HG03457 (cell line): Measurements from ENCODE around the gene WIPF2.

Experiments used
- ATAC-seq: cut with Tn5 transposase; IDR thresholded peaks from one replicate; pipeline ENCODE4 v1.9.1; 2021; ENCODE audit warnings: moderate number of reproducible peaks; ENCODE audit not compliant: unreplicated experiment

Gene WIPF2, protein sequence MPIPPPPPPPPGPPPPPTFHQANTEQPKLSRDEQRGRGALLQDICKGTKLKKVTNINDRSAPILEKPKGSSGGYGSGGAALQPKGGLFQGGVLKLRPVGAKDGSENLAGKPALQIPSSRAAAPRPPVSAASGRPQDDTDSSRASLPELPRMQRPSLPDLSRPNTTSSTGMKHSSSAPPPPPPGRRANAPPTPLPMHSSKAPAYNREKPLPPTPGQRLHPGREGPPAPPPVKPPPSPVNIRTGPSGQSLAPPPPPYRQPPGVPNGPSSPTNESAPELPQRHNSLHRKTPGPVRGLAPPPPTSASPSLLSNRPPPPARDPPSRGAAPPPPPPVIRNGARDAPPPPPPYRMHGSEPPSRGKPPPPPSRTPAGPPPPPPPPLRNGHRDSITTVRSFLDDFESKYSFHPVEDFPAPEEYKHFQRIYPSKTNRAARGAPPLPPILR

DNA sequence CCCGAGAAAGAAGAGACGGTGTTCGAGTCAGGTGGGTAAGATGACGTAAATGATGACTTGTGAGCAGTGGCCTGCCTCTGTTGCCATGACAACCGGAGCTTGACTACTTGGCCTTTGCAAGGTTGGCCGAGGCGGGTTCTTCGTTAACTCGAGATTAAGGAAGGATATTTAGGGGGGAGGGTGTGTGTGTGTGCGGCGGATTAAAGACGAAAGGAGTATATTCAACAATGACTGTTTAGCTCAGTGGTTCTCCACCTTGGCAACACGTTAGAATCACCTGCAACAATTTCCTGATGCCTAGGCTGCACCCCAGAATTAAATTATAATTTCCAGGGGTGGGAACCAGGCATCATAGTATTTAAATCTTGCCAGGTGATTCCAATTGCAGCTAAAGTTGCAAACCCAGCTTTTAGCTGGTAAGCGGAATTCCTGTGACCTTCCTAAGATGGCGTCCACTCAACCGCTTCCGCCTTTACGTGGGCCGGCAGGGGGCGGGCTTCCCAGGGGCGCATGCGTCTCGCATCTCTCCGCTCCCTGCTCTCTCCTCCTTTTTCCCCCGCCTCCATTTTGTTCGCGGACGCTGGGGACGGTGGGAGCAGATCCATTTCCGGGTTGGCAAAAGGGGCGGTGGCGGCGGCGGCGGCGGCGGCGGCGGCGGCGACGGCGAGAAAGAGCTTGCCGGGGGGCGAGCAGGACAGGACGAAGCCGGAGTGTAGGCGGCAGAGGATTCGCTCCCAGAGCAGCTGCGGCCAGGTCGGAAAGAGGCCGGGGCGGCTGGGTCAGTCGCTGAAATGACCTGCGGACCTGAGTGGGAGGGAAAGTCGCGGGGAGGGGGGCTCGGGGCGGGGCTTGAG lies at the start of gene WIPF2:
Gene WIPF2 (plus strand): TSS at position 565 of the 854 bp plus-strand sequence. CDS start 37,156 bp downstream, outside the sequence.
- peak; percentile 64 for ATAC-seq

DNA sequence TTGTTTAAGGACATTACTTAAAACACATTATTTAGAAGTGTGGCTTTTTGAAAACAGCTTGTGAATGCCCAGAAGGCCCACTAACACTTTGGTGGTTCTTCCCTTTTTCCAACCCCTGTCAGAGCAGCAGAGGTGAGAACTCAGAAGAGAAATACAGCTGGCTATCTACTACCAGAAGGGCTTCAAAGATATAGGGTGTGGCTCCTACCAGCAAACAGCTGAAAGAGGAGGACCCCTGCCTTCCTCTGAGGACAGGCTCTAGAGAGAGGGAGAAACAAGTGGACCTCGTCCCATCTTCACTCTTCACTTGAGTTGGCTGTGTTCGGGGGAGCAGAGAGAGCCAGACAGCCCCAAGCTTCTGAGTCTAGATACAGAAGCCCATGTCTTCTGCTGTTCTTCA lies 48.8 kb upstream of the WIPF2 start:
- no peak for ATAC-seq

- no peak for ATAC-seq
These were observed 47.4 kb upstream of the WIPF2 start for GRCh38 chr17:40171750-40172149.

DNA sequence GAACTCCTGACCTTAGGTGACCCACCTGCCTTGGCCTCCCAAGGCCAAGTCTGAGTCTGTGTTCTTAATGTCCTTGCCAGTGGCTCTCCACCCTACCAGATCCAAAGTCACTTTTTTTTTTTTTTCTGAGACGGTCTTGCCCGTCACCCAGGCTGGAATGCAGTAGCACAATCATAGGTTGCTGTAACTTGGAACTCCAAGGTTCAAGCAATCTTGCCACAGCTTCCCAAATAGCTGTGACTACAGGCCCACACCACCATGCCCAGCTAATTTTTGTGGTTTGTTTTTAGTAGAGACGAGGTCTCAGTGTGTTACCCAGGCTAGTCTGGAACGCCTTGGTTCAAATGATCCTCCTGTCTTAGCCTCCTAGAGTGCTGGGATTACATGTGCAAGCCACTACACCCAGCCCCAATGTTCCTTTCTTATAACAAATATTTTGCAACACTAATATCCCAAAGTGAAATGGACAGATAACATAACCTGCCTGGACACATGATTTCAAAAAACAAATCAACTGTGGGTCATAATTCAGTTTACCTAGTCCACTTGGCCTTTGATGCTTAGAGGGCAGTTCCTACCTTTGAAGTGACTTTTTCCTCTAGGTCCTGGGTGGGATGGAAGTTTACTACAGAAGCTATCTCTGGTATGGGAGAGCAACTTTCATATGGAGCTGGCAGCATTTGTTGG lies 45.9 kb upstream of the WIPF2 start:
- ATAC-seq: no peak

- no peak for ATAC-seq
These were observed 45.3 kb upstream of the WIPF2 start for GRCh38 chr17:40173778-40174135.

GRCh38 chr17:40174514-40174913 lies 44.6 kb upstream of the WIPF2 start:
- ATAC-seq: no peak

GRCh38 chr17:40175928-40176753 lies 43.0 kb upstream of the WIPF2 start:
- no peak for ATAC-seq

GRCh38 chr17:40176754-40177110 lies 42.4 kb upstream of the WIPF2 start:
- ATAC-seq: no peak

GRCh38 chr17:40177275-40177874 lies 41.7 kb upstream of the WIPF2 start, which contains the start of gene RAPGEFL1:
RAPGEFL1 (plus strand) TSS chr17:40177470; CDS start chr17:40177862, 392 bp downstream.
- no peak for ATAC-seq

GRCh38 chr17:40178021-40178601 lies 41.0 kb upstream of the WIPF2 start:
- ATAC-seq: no peak

- no peak for ATAC-seq
These were observed 40.4 kb upstream of the WIPF2 start for GRCh38 chr17:40178660-40179059.

GRCh38 chr17:40179923-40180659 lies 39.0 kb upstream of the WIPF2 start:
- no peak for ATAC-seq

DNA sequence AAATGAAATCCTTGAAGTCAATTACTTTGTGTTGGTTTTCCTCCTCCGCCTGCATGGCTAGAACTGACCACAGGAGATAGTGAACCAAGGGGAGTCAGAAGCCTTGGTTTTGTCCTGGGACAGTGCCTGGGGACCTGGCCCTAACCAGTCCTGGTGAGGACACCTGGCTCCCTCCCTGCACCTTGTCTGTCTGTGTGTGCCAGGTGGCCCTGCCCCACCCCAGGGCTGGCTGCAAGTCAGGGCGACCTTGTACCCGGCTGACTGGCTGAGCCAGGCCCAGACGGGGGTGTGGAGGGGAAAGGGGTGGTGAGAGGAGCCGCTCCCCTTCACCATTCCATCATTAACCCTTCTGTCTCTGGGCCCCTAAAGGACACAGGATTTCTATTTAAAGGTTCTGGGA lies 38.4 kb upstream of the WIPF2 start:
- no peak for ATAC-seq

DNA sequence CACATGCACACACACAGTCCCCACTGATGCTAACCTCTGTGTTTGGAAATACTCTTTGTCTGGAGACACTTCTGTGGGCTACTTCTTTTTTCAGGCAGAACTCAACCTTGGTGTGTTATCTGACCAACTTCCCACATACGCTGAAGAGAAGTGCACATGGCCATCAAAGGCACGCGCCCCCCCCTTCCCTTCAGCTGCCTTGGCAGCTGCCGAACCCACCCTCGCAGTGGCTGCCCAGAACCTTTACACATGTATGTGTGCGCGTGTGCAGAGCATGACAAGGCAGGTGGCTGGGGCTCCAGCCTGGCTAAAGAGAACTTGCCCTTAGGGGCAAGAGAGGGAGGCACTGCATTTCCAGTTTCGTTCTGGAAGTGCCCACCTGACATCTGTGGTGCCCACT lies 37.9 kb upstream of the WIPF2 start:
- ATAC-seq: no peak

GRCh38 chr17:40182606-40183005 lies 36.5 kb upstream of the WIPF2 start:
- ATAC-seq: no peak

DNA sequence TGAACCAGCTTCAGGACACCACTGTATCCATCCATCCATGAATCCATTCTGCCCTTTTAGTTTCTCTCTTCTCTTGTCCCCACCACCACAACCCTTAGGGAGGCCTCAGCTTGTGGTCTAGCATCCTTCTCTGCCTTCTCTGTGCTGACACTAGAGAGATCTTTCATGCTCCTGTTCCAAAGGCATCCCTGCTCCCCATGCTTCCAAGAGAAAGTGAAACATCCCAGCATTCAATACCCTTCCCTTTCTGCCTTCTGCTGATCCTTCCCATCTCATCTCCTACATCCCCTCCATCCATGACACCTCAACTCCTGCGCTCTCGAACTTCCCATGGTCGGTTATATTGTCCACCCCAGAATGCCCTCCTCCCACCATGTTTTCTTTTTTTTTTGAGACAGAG lies 31.9 kb upstream of the WIPF2 start:
- ATAC-seq: no peak

DNA sequence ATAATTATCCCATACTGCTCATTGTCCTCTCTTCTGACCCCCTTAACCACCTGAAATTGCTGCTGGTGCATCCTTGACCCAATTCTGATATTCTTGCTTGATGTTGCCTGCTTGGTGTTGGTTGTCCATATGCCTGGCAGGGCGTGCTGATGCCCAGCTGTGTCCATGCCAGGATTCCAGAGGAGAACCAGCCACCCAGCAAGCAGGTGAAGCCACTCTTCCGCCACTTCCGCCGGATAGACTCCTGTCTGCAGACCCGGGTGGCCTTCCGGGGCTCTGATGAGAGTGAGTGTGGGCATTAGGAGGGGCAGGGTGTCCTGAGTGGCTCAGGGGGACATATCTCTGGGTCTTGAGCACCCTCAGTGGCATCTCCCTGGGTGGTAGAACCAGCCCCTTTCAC lies 30.4 kb upstream of the WIPF2 start:
- no peak for ATAC-seq

DNA sequence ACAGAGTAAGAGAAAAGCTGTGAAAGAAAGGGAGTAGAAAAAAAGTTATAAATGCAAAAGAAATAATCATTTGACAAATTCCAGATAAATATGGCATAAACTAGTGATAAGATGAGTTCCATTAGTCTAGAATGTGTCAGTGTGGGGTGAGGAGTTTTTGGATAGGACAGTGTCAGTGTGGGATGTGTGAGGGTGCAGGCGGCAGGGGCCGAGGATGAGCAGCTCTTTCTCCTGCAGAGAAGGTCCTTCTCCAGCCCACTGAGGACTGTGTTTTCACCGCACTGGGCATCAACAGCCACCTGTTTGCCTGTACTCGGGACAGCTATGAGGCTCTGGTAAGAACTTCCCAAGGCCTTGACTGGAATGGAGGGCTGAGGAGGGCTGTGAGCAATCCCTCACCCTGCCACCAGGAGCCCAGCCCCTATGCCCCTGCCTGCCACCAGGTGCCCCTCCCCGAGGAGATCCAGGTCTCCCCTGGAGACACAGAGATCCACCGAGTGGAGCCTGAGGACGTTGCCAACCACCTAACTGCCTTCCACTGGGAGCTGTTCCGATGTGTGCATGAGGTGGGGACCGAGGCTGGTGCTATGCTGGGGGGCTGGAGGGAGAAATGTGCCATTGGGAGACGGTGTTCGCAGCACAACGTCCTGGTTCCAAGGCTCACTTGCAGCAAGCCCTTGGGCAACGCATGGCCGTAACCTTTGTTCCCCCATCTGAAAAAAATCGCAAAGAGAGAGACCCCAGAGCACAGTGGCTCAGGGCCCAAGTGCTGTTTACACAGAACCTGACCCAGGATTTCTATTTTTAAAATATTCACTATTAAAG lies 28.7 kb upstream of the WIPF2 start:
- ATAC-seq: no peak
